ENCODE data around the gene ZNF460. TPM values are rescaled to one million over a fixed set of nuclear protein-coding genes. Genes with fewer than 3 reads are reported as not detected.

ZNF460 gene
- total and polyA plus RNA-seq, 2 of the 8 experiments (the other 6 are each of a cell fraction or from before 2014, with no cell fraction given) = 9.3 to 57.9 TPM

DNA sequence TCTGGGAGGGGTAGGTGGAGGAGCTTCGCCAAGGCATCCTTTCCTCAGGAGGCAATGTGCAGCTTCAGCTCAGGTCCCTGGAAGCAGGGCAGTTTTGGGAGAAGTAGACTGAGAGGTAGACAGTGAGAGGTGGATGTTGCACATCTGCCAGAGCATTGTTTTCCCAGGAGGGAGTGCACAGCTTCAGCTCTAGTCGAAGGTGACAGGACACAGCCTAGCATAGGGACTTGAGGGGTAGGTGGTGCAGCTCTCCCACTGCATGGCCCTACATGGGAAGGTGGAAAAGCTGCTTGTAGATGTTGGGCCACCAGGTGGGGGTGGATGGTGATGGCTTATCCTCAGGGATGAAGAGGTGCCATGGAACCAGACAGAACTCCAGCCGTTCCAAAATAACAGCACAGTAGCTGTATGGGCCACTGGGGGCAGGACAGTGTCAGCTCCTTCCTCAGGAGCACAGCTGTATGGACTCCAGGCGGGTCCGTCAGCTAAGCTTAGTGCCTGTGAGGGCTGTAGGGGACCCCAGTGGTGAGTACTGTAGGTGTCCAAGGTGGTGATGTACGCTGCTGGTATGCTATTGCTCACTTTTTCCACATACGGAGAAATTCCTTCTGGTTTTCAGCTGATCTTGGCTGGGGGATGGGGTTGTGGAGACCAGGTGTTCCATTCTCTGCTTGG lies 22.6 kb downstream of the ZNF460 start:
- Histone ChIP-seq H4K8ac (ENCODE audit: extremely low read depth, insufficient read depth, low read length) (no peak overlapping the region), H3K23ac (ENCODE audit: insufficient read length) (no peak overlapping the region), H4K91ac (replicated peaks; ENCODE audit: insufficient read length, low read length) (no peak overlapping the region), H3K79me1 (ENCODE audit: low read depth, low read length) (peaks cover 9% of the 10 kb centered on the region; the same call in 1 of the 2 replicates), H2AK5ac (ENCODE audit: low read depth, low read length) (no peak overlapping the region), H3K4me3 (ENCODE audit: extremely low read depth in 1 of 4, insufficient read depth in 2 of 4, low read depth in 3 of 4, low read length in 4 of 4) (no peak overlapping the region), H3K36me3 (ENCODE audit: control insufficient read depth in 2 of 4, insufficient read depth in 4 of 4, low read length in 3 of 4) (peaks cover 0 to 4% (median 0%) of the 10 kb centered on the region in 4 experiments; a peak in 3 of 8 replicates), H4K5ac (ENCODE audit: insufficient read length, low read depth, low read length) (no peak overlapping the region), H3K79me2 (ENCODE audit: control insufficient read depth in 1 of 2, insufficient read depth in 2 of 2, low read length in 2 of 2) (peaks cover 0 to 28% of the 10 kb centered on the region in 2 experiments; a peak in 1 of 4 replicates), H3K18ac (ENCODE audit: extremely low read depth, low read length) (no peak overlapping the region), H3K9me3 (ENCODE audit: insufficient read depth in 2 of 2, low read depth in 1 of 2, low read length in 1 of 2) (no peaks in the 10 kb centered on the region), H3K27ac (ENCODE audit: low read depth, low read length) (0 out of 2 replicates have a peak overlapping the region, but pooled peaks have one; percentile 39), H3K4me1 (replicated peaks in 1 of 4; ENCODE audit: control insufficient read depth in 3 of 4, insufficient read depth in 4 of 4, low read length in 3 of 4) (peaks cover 0 to 4% (median 2%) of the 10 kb centered on the region in 4 experiments; a peak in 2 of 7 replicates), H3K14ac (ENCODE audit: insufficient read length) (no peak overlapping the region), H2BK5ac (ENCODE audit: low read depth, low read length) (peak overlapping the region; percentile 49; the same call in 1 of the 2 replicates), H2BK15ac (ENCODE audit: low read length) (no peak overlapping the region), H3K9ac (replicated peaks in 1 of 4; ENCODE audit: extremely low read depth in 1 of 4, low read depth in 3 of 4, low read length in 3 of 4) (0 out of 7 replicates have a peak overlapping the region, but pooled peaks of 1 of the 4 experiments have one; percentile 3), H3K4ac (replicated peaks; ENCODE audit: insufficient read length, low read depth, low read length) (no peak overlapping the region), H3K56ac (replicated peaks; ENCODE audit: insufficient read length, low read depth, low read length) (no peak overlapping the region), H3K23me2 (ENCODE audit: low read depth, low read length) (no peaks in the 10 kb centered on the region), H2AFZ (ENCODE audit: low read length) (no peak overlapping the region), H2BK120ac (replicated peaks; ENCODE audit: low read depth, low read length) (no peak overlapping the region), H2BK20ac (ENCODE audit: low read length) (no peak overlapping the region), H3K27me3 (replicated peaks in 1 of 4; ENCODE audit: control insufficient read depth in 3 of 4, extremely low read depth in 1 of 4, insufficient read depth in 3 of 4, low read length in 3 of 4) (no peaks in the 10 kb centered on the region), H2BK12ac (ENCODE audit: low read depth, low read length) (no peak overlapping the region), H3K4me2 (ENCODE audit: insufficient read depth in 1 of 2, low read depth in 2 of 2, low read length in 2 of 2) (no peak overlapping the region), H4K20me1 (replicated peaks in 1 of 2; ENCODE audit: control insufficient read depth in 1 of 2, insufficient read depth in 2 of 2, low read length in 2 of 2) (peaks cover 9 to 12% of the 10 kb centered on the region in 2 experiments)
- WGBS, 2 experiments (ENCODE audit: extremely low coverage in 1 of 2, insufficient coverage in 1 of 2, insufficient read length in 1 of 2, insufficient replicate concordance in 2 of 2, low coverage in 1 of 2, low lambda C conversion rate in 2 of 2, missing lambda C conversion rate in 1 of 2) = 73% methylated on average over 7 of the region's 7 CpGs; no CpG with 5 or more reads in 1 of the 2 experiments
- CTCF ChIA-PET (ENCODE audit: partially characterized antibody) = interaction anchor here (0.9 to 1.8 kb wide), 7 partner anchors 9 to 65 kb away, joined by 3 to 6 read pairs (median 4); no protein-coding TSS in a partner anchor
- TF ChIP-seq, protein P1, sequence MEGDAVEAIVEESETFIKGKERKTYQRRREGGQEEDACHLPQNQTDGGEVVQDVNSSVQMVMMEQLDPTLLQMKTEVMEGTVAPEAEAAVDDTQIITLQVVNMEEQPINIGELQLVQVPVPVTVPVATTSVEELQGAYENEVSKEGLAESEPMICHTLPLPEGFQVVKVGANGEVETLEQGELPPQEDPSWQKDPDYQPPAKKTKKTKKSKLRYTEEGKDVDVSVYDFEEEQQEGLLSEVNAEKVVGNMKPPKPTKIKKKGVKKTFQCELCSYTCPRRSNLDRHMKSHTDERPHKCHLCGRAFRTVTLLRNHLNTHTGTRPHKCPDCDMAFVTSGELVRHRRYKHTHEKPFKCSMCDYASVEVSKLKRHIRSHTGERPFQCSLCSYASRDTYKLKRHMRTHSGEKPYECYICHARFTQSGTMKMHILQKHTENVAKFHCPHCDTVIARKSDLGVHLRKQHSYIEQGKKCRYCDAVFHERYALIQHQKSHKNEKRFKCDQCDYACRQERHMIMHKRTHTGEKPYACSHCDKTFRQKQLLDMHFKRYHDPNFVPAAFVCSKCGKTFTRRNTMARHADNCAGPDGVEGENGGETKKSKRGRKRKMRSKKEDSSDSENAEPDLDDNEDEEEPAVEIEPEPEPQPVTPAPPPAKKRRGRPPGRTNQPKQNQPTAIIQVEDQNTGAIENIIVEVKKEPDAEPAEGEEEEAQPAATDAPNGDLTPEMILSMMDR (IDR thresholded peaks at IDR 0.05; ENCODE audit: control extremely low read depth in 1 of 3, insufficient read depth in 1 of 3, low read depth in 1 of 3, low read length in 3 of 3) = peak; percentile 13 to 53 (median 34); a peak in 3 of 4 replicates
- TF ChIP-seq RAD21 (IDR thresholded peaks at IDR 0.05 in 1 of 2, conservative IDR thresholded peaks at IDR 0.05 in 1 of 2; ENCODE audit: low read depth in 2 of 2, low read length in 2 of 2) (peak in 1 of 2 experiments; percentile 26; a peak in 1 of 4 replicates), JUND (IDR thresholded peaks at IDR 0.05; ENCODE audit: low read length) (no peak)
- POLR2A ChIA-PET (ENCODE audit: partially characterized antibody) = interaction anchor here (0.6 to 3.0 kb wide), 7 partner anchors 11 to 109 kb away, joined by 3 to 13 read pairs (median 4); partner anchors contain the start of gene ZNF304
- no peak for FAIRE-seq
- no peak for DNase-seq (ENCODE audit: low read depth in 1 of 2, low spot score in 2 of 2)
